Left cardiac atrium (tissue), 4 donors: ENCODE data around the gene FBLN1. TPM values are rescaled to one million over a fixed set of nuclear protein-coding genes. Genes with fewer than 3 reads are reported as not detected.

Experiments
- ATAC-seq, 2 donors: fragments of 200-7000 bp; cut with Tn5 transposase; one replicate each; pipeline ENCODE4 v1.9.1; 2020; ENCODE audit warnings: mild to moderate bottlenecking in 2 of 2, moderate library complexity in 2 of 2
- DNase-seq: peaks from one replicate; pipeline ENCODE4 v3.0.0-alpha.2; 2020
- intact Hi-C, 2 donors: fragments of 100-400 bp; cut with DNase I; formaldehyde crosslinking; loops; one replicate each; pipeline versions ENCODE4 v1.14.1 to v1.15.1; 2022 to 2023
- total RNA-seq, 2 donors: library from RNA; stranded (reverse); fragmentation: NEBNext Ultra II Directional; extraction: Animal tissue kit (Norgen Biotek cat#: 25700); gene quantifications; one replicate each; pipeline ENCODE4 v1.2.1, GENCODE V29; 2021
- donor health status: DM: no; HTN: yes; CAD: no.
- donor health status: DM: no; HTN: yes; CAD: no; lungs with severe emphysema.
- donor health status: DM: yes; HTN: yes; CAD: no.
- donor health status: Dilated cardiomyopathy.

The FBLN1 gene
- total RNA-seq, 2 donors from 2014 or later, result 251 to 348 TPM

DNA sequence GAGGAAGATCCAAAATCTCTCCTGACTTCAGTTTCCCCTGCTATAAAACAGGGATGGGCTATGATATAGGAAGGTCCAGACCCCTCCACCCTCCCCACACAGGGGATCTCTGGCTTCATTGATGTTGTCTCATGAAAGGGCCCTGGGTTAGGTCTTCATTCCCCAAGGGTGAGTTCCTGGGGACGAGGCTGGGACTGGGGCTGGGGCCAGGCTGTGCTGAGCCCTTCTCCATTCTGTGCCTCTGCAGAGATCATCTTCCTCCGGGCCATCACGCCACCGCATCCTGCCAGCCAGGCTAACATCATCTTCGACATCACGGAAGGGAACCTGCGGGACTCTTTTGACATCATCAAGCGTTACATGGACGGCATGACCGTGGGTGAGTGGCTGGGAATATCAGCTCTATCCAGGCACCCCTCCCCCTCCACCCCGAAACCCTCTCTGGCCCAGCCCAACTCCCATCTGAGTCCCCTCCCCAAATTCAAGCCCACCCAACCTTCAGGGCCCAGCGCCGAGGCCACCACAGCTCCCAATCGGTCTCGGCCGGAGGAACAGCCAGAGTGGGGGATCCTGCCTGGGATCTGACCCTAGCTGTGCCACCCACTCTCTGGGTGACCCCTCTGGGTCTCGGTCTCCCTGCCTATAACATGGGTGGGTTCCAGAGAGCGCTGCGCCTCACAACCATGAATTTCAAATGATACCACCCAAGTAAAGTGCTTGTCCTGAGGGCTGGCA is 74.2 kb downstream of the FBLN1 start:
- DNase-seq (no peak), ATAC-seq (no peak)
- intact Hi-C loops, result loop anchor here (5.0 to 10.0 kb wide), 2 partner anchors 285 to 288 kb away; no protein-coding TSS in a partner anchor

- intact Hi-C loops, result loop anchor here (2.0 to 10.0 kb wide), 3 partner anchors 284 to 397 kb away; no protein-coding TSS in a partner anchor
- peak; percentile 71 to 87 for ATAC-seq
- peak; percentile 85 for DNase-seq
Measured at GRCh38 chr22:45577746-45578523, 75.3 kb downstream of the FBLN1 start.

DNA sequence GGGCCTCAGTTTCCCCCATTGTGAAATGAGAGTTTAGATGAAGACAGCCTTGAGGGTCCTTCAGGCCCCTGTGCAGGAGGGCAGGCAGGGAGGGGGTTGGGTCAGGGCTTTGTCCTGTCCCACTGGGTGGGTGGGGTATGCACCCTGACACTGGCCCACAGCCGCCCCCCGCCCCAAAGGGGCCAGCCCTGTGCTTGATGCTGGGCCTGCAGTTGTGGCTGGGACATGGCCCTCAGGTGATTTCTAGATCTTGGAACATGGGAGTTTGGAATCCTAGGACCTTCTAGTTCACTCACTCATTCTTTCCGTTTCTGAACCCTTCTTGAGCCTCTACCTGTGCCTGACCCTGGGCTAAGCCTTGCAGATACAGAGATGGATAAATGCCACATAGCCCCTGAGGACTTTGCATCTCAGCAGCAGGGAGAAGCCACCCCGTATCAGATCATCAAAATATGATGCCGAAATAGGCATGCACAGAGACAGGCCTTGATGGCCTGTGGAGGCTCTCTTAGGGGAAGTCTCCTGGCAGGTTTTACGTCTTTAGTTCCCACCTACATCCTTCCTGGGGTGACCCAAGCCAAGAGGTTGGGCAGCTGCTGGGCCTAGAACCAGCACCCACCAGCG is 76.0 kb downstream of the FBLN1 start:
- intact Hi-C loops, result loop anchor here (2.0 to 10.0 kb wide), 3 partner anchors 284 to 396 kb away; no protein-coding TSS in a partner anchor
- ATAC-seq (no peak), DNase-seq (no peak)

DNA sequence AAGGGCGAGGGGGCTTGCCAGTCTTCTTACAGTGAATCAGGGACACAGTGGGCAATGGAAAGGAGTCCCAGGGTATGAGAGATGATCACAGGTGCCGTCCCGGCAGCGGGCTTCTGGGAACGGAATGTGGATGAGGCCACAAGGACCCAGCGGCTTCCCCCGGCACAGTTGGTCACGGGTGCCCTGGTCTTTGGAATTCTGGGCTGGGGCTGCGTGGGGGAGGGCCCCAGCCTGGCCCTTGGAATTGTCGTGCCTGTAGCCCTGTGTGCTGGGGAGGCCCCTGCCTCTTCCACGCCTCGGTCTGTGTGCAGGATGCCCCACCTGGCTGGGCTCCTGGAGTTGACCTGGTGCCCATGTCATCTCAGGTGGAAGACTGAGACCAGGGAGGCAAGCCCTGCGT is 76.6 kb downstream of the FBLN1 start:
- DNase-seq (no peak), ATAC-seq (no peak)
- intact Hi-C loops, result loop anchor here (2.0 to 10.0 kb wide), 3 partner anchors 283 to 395 kb away; no protein-coding TSS in a partner anchor

GRCh38 chr22:45579806-45580725 is 77.4 kb downstream of the FBLN1 start:
- intact Hi-C loops, result loop anchor here (2.0 to 10.0 kb wide), 3 partner anchors 282 to 395 kb away; no protein-coding TSS in a partner anchor
- no peak for DNase-seq
- ATAC-seq, result no peak

DNA sequence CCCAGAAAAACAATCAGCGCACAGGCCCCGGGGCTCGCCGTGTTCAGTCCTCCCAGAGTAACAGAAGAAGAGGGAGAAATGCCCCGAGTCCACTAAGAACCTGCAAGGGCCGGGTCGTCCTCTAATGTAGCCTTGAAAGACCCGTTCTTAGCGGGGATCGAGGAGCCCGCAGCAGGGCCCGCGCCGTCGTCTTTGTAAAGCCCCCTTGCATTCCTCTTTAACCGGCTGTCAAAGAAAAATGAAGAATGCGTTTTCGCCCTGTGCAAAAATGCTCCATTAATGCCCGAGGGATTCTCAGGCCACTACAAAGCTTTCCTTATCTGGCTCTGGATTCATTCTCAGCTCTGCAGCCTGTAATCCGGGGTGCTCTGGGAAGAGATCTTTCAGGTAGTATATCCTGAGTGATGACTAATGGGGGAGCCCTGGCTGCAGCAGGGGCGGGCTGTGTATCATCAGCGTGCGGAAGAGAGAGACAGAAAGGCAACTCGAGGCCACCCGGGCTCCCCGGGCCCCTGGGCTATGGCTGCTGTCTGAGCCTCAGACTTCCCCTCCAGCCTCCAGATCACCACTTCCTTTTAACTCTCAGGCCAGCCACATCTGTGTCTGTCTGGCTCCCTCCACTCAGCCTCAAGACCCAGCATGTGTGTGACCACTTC is 78.2 kb downstream of the FBLN1 start:
- ATAC-seq (no peak), DNase-seq (no peak)
- intact Hi-C loops, result no loop called here

- ATAC-seq (no peak), DNase-seq (no peak)
- intact Hi-C loops, result no loop called here
Measured at GRCh38 chr22:45581549-45582080, 78.9 kb downstream of the FBLN1 start.

GRCh38 chr22:45582236-45582954 is 79.7 kb downstream of the FBLN1 start:
- DNase-seq, result peak; percentile 10
- ATAC-seq, result no peak
- intact Hi-C loops, result no loop called here

DNA sequence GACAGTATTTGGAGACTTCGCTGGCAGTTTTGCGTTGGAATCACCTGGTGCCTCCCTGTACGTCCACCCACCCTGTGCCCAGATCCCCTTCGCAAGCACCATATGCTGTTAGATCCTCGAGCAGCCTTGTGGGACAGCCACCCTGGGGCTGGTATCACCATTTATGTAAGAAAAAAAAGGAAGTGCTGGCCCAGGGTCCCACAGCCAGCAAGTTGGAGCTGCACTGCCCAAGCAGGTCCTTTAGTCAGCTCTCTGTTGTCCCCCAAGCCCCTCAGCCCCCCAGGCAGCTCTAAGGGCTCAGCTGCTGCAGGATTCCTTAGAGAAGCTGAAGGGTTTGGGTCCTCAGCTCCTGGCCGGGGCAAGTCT is 80.3 kb downstream of the FBLN1 start:
- intact Hi-C loops, result no loop called here
- DNase-seq (no peak), ATAC-seq (no peak)

- intact Hi-C loops, result no loop called here
- ATAC-seq (no peak), DNase-seq (peak; percentile 5)
Measured at GRCh38 chr22:45583504-45583903, 80.8 kb downstream of the FBLN1 start.

DNA sequence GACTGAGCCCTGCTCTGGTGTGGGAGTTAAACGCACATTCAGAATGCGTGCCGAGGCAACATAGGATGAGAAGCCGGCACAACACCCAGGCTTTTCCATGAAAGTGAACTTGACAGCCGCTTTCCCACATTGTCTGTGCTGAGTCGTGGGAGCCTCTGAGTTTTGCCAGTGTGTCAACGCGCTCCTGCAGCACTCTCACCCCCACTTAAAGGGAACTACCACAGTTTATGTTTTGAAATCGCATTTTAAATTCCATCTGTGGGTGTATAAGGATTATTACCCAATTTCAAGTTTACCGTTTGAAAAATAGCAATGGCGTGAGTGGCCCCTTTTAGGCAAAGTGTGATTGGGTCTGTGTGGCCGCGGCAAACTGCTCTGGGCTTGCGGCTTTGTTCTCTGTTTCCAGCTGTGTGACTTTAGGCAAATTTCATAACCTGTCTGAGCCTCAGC is 81.5 kb downstream of the FBLN1 start:
- ATAC-seq (peak in 1 of 2 donors; percentile 8), DNase-seq (peak; percentile 3)
- intact Hi-C loops, result no loop called here

DNA sequence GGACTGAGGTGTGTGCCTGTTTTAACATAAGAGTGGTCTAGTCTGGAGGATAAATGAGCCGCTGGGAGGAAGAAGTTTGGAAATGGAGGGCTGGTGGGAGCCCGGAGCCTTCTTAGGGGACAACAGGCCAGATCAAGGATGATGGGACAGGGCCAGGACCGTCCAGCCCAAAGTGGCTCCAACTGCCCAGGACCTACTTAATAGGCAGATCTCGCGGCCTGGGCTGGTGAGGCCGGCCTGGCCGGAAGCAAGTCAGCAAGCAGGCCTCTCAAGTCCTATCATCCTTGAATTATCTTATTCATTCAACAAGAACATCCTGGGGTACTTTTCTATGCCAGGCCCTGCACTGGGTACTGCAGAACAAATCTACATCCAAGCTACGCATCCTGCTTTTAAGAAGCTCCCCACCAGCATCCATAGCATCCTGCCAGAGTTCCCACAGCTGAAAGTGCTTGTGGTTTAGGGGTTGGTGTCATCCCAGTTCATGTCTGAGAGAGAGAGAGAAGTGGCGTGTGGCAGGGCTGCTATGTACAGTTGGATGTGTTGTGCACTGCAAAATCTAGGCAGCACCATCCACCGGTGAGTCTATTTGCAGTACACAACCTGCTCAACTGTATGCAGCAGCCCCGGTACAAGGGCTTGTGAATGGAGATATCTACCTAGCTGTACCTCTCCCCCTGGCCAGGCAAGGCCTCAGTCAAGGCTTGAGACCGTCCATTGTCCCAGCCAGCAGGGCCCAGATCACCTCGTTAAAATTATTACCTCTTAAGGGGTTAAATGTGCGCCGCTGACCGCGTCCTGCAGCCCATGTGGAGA is 82.1 kb downstream of the FBLN1 start:
- intact Hi-C loops, result no loop called here
- peak; percentile 11 for DNase-seq

GRCh38 chr22:45585437-45585755 is 82.7 kb downstream of the FBLN1 start:
- intact Hi-C loops, result no loop called here
- no peak for ATAC-seq
- DNase-seq, result peak; percentile 52

More for the DNA sequence above, 82.1 kb downstream of the FBLN1 start:
- no peak for ATAC-seq

- no peak for ATAC-seq
- intact Hi-C loops, result no loop called here
- DNase-seq, result peak; percentile 7
Measured at GRCh38 chr22:45585946-45586540, 83.4 kb downstream of the FBLN1 start.

- ATAC-seq, result no peak
- intact Hi-C loops, result no loop called here
- peak; percentile 17 for DNase-seq
Measured at GRCh38 chr22:45586651-45587405, 84.1 kb downstream of the FBLN1 start.
